A204.1 (cell line): ENCODE data around the gene NFATC1.

Source experiments
- FAIRE-seq: peaks from 2 replicates; lab custom pipeline; 2012; peaks lifted over from hg19 to GRCh38; lab: Jason Lieb, UNC

NFATC1 gene

GRCh38 chr18:79441420-79441819, 45.7 kb downstream of the NFATC1 start:
- FAIRE-seq = no peak

- no peak for FAIRE-seq
These were observed 46.9 kb downstream of the NFATC1 start for GRCh38 chr18:79442508-79443221.

GRCh38 chr18:79445221-79445620, 49.5 kb downstream of the NFATC1 start:
- no peak for FAIRE-seq

GRCh38 chr18:79445696-79446561, 50.2 kb downstream of the NFATC1 start:
- FAIRE-seq = no peak

DNA sequence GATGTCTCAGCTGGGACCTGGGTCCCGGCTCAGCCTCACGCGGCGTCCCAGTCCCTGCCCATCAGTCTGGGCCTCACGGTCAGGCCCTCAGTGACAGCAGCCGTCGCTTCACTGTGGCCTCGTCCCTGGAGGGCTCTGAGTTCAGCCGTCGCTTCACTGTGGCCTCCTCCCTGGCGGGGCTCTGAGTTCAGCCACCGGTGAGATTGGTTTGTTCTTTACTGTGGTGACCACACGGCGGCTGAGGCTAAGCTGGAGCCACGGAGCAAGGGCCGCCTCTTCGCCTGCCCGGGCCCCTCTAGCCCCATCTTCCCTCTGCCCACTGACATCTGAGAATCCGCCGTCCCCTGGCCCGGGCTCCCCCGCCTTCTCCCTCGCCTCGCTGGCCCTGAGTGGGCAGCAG, 51.2 kb downstream of the NFATC1 start:
- no peak for FAIRE-seq

GRCh38 chr18:79447703-79448367, 52.1 kb downstream of the NFATC1 start:
- no peak for FAIRE-seq

DNA sequence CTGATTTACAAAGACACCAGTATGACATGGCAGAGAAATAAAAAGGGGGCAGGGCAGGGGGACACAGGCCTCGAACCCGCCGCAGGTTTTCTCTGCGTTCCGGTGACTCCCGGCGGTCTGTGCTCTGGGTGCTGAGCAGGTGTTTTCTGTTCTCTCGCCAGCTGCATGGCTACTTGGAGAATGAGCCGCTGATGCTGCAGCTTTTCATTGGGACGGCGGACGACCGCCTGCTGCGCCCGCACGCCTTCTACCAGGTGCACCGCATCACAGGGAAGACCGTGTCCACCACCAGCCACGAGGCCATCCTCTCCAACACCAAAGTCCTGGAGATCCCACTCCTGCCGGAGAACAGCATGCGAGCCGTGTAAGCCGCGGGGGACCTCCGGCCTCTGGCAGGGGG, 52.9 kb downstream of the NFATC1 start:
- FAIRE-seq = no peak

GRCh38 chr18:79449551-79450288, 54.0 kb downstream of the NFATC1 start:
- FAIRE-seq = no peak

DNA sequence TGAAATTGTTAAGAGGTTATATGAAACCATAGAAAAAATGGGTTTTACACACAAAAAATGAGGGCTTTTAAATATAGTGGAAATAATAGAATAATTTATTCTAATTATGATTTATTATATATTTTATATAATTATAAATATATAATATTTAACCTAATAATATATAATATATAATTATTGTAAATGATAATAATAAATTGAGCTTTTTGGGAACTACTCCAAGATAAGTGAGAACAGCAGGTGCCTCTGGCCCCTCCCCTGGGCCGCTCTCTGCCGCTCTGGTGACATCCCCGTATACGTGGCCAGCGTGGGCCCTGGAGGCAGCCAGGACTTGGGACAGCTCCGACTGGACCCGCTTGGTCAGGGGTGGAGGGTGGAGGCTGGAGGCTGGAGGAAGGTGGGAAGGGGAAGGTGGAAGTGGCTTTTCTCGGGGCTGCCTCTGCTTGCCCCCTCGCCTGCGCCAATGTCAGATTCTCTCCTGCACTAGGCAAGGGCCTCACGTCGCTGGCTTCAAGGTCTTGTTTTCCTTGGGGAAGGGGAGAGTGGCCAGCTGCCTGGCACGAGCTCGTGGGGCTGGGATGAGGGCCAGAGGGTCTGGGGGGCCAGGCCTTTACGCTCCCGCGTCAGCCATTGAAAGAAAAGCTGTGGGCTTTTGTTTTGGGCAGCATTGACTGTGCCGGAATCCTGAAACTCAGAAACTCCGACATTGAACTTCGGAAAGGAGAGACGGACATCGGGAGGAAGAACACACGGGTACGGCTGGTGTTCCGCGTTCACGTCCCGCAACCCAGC, 54.8 kb downstream of the NFATC1 start:
- no peak for FAIRE-seq

DNA sequence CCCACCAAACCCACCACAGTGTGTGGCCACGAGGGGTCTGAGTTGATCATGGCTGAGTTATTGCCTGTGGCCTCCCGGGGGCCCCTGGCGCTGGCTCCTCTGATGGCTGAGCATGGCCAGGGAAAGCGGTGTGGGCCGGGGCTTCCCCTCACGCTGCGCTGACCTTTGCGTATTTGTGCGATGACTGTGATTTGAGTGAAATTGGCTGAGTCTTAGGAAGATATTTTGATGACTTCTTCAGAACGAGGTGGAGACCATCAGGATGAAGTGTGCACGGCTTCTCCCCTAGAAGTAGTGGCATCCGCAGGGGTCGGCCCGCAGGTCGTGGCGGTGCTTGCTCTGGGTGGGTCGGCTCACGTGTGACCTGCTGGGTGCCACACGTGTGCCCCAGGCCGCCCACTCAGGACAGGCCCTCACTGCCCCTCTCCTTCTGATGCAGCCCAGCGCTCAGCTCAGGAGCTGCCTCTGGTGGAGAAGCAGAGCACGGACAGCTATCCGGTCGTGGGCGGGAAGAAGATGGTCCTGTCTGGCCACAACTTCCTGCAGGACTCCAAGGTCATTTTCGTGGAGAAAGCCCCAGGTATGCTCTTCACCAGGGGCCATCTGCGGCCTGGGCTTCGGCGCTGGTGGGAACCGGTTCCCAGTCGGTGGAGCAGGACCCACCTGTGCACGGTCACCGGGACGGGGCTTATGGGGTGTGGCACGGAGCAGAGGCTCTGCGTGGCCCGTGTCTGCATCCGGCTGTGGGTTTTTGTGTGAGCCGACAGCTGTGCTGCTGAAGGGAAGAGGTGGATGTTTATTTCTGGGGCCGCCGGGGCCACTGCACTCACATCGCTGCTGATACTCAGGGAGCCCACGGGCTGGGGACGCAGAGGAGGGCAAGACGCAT, 55.8 kb downstream of the NFATC1 start:
- FAIRE-seq = no peak

GRCh38 chr18:79452190-79452990, 56.7 kb downstream of the NFATC1 start:
- FAIRE-seq = no peak

DNA sequence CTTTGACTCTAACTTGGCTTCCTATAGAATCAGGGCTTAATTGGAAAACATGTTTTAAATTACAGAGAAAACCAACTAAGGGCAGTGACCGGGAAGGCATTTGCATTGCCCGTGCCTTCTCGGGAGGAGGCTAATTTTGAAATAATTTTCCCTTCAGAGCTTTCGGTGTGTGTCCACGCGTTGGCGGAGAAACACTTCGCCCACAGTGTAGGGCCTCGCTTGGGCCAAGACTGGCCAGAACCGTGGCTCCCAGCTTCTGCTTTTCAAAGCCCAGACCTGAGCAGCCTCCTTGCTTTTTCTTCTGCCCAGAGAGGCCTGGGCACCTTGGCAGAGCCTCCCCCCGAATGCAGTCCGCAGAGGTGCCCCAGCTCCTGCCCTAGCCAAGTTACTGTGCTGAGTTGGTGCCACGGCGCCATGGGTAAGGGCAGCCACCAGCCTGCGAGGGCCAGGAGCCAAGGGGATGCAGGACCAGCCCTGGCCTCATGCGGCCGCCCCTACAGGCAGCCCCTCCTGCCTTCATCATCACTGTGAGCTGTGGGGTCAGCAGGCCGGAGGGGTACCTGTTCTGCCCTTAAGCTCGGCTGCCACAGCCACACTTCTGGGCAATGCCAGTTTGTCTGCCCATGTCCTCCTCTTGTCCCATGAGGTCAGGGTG, 57.4 kb downstream of the NFATC1 start:
- FAIRE-seq = no peak

- no peak for FAIRE-seq
These were observed 58.3 kb downstream of the NFATC1 start for GRCh38 chr18:79453816-79454735.

- no peak for FAIRE-seq
These were observed 59.5 kb downstream of the NFATC1 start for GRCh38 chr18:79455261-79455660.

GRCh38 chr18:79456105-79456980, 60.6 kb downstream of the NFATC1 start:
- FAIRE-seq = no peak

DNA sequence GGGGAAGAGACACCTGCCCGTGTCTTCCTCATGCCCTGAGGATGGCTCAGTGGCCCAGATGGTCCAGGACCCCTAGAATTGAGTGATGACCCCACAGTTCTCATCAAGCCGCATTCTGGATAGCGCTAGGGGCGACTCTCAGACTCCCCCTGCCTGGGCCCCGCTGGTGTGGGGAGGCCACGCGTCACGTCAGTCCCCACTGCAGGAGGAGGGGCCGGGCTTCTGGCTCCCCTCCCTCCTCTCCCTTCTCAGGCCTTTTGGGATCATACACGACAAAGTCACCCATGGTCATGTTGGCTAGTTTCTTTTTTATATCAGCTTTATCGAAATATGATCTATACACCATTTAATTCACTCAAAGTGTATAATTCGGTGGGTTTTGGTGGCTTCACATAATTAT, 61.5 kb downstream of the NFATC1 start:
- FAIRE-seq = no peak

- no peak for FAIRE-seq
These were observed 61.9 kb downstream of the NFATC1 start for GRCh38 chr18:79457652-79458051.
